Stimulated activated CD4-positive, alpha-beta T cell treated with anti-CD3 and anti-CD28 coated beads, Interleukin-15, amount 100 ng/mL, for 1 hour (primary cell): ENCODE data around the gene PGAP2.
A peak's percentile ranks its signal among the peaks of the same experiment; 100 is the strongest.
"Not testable (repeated sequence)": the region's sequence is repeated elsewhere in the genome, so short reads cannot be mapped to it uniquely, and the experiment has no call there.

Source experiments
- DNase-seq, 2 donors: peaks; one replicate each; pipeline ENCODE4 v3.0.0-alpha.2; 2020; ENCODE audit warnings: low read depth in 1 of 2, low spot score in 1 of 2

The PGAP2 gene

GRCh38 chr11:3854977-3855807, 46.8 kb downstream of the PGAP2 start, which contains the start of gene STIM1:
STIM1 (plus strand) TSS chr11:3855664; CDS start chr11:3856271, 607 bp downstream.
- peak; percentile 94 to 99 for DNase-seq

GRCh38 chr11:3855808-3856491, 47.6 kb downstream of the PGAP2 start:
- no peak for DNase-seq

GRCh38 chr11:3856856-3857553, 48.6 kb downstream of the PGAP2 start:
- DNase-seq, result no peak

- DNase-seq, result no peak
These were observed 49.3 kb downstream of the PGAP2 start for GRCh38 chr11:3857628-3858027.

- DNase-seq, result no peak
These were observed 51.1 kb downstream of the PGAP2 start for GRCh38 chr11:3859373-3859881.

- no peak for DNase-seq
These were observed 52.0 kb downstream of the PGAP2 start for GRCh38 chr11:3860375-3860774.

- not testable (repeated sequence) for DNase-seq
These were observed 52.6 kb downstream of the PGAP2 start for GRCh38 chr11:3860898-3861393.

- DNase-seq, result no peak
These were observed 53.3 kb downstream of the PGAP2 start for GRCh38 chr11:3861683-3862082.

- no peak for DNase-seq
These were observed 57.2 kb downstream of the PGAP2 start for GRCh38 chr11:3865388-3866193.

- DNase-seq, result no peak
These were observed 57.8 kb downstream of the PGAP2 start for GRCh38 chr11:3866206-3866605.

GRCh38 chr11:3866836-3867208, 58.5 kb downstream of the PGAP2 start:
- no peak for DNase-seq

GRCh38 chr11:3867209-3868091, 59.1 kb downstream of the PGAP2 start:
- no peak for DNase-seq

GRCh38 chr11:3873712-3874349, 65.5 kb downstream of the PGAP2 start:
- DNase-seq, result no peak
